SK-N-SH (cell line): ENCODE data around the gene ZP4.
"Not testable (repeated sequence)": the region's sequence is repeated elsewhere in the genome, so short reads cannot be mapped to it uniquely, and the experiment has no call there.

Experiments used
- ELF1 ChIP-seq: IDR thresholded peaks from 2 replicates; pipeline ENCODE4 v1.4.0; 2012
- EP300 ChIP-seq, 2 experiments: IDR thresholded peaks; 2 replicates each; pipeline versions ENCODE4 v1.4.0 to v1.6.1; 2012; ENCODE audit warnings: borderline replicate concordance in 1 of 2, low read depth in 1 of 2, low read length in 1 of 2
- GABPA ChIP-seq: IDR thresholded peaks from 2 replicates; pipeline ENCODE4 v1.4.0; 2012; ENCODE audit warnings: low read depth, mild to moderate bottlenecking
- MAX ChIP-seq: IDR thresholded peaks from 2 replicates; pipeline ENCODE4 v1.4.0; 2012; ENCODE audit warnings: low read depth
- POLR2AphosphoS5 ChIP-seq: IDR thresholded peaks from 2 replicates; pipeline ENCODE4 v1.6.1; 2012; ENCODE audit warnings: low read depth, low read length
- SIN3A ChIP-seq: IDR thresholded peaks from 2 replicates; pipeline ENCODE4 v1.6.1; 2012; ENCODE audit warnings: low read depth, mild to moderate bottlenecking, low read length, moderate library complexity, borderline replicate concordance
- TF ChIP-seq, protein P1 (sequence below): fragments of 200-600 bp; sonication (generic); IDR thresholded peaks from 2 replicates; pipeline ENCODE4 v1.6.1; 2017; ENCODE audit warnings: antibody characterized with exemption, mild to moderate bottlenecking, moderate library complexity
- TF ChIP-seq, protein P2 (sequence below): IDR thresholded peaks from 2 replicates; pipeline ENCODE4 v1.4.0; 2012; ENCODE audit warnings: low read depth, borderline replicate concordance
- TF ChIP-seq, protein P3 (sequence below): IDR thresholded peaks from 2 replicates; pipeline ENCODE4 v1.6.1; 2012; ENCODE audit warnings: mild to moderate bottlenecking, low read depth, low read length, moderate library complexity

GRCh38 chr1:237843516-237843915 is 47.2 kb downstream of the ZP4 start:
- TF ChIP-seq, protein P1, sequence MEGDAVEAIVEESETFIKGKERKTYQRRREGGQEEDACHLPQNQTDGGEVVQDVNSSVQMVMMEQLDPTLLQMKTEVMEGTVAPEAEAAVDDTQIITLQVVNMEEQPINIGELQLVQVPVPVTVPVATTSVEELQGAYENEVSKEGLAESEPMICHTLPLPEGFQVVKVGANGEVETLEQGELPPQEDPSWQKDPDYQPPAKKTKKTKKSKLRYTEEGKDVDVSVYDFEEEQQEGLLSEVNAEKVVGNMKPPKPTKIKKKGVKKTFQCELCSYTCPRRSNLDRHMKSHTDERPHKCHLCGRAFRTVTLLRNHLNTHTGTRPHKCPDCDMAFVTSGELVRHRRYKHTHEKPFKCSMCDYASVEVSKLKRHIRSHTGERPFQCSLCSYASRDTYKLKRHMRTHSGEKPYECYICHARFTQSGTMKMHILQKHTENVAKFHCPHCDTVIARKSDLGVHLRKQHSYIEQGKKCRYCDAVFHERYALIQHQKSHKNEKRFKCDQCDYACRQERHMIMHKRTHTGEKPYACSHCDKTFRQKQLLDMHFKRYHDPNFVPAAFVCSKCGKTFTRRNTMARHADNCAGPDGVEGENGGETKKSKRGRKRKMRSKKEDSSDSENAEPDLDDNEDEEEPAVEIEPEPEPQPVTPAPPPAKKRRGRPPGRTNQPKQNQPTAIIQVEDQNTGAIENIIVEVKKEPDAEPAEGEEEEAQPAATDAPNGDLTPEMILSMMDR = not testable (repeated sequence)
- not testable (repeated sequence) for TF ChIP-seq MAX; ELF1; EP300 (IDR thresholded peaks at IDR 0.05; ENCODE audit: borderline replicate concordance in 1 of 2, low read depth in 1 of 2, low read length in 1 of 2); POLR2AphosphoS5; GABPA; SIN3A
- TF ChIP-seq, protein P2, sequence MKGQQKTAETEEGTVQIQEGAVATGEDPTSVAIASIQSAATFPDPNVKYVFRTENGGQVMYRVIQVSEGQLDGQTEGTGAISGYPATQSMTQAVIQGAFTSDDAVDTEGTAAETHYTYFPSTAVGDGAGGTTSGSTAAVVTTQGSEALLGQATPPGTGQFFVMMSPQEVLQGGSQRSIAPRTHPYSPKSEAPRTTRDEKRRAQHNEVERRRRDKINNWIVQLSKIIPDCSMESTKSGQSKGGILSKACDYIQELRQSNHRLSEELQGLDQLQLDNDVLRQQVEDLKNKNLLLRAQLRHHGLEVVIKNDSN = not testable (repeated sequence)
- TF ChIP-seq, protein P3, sequence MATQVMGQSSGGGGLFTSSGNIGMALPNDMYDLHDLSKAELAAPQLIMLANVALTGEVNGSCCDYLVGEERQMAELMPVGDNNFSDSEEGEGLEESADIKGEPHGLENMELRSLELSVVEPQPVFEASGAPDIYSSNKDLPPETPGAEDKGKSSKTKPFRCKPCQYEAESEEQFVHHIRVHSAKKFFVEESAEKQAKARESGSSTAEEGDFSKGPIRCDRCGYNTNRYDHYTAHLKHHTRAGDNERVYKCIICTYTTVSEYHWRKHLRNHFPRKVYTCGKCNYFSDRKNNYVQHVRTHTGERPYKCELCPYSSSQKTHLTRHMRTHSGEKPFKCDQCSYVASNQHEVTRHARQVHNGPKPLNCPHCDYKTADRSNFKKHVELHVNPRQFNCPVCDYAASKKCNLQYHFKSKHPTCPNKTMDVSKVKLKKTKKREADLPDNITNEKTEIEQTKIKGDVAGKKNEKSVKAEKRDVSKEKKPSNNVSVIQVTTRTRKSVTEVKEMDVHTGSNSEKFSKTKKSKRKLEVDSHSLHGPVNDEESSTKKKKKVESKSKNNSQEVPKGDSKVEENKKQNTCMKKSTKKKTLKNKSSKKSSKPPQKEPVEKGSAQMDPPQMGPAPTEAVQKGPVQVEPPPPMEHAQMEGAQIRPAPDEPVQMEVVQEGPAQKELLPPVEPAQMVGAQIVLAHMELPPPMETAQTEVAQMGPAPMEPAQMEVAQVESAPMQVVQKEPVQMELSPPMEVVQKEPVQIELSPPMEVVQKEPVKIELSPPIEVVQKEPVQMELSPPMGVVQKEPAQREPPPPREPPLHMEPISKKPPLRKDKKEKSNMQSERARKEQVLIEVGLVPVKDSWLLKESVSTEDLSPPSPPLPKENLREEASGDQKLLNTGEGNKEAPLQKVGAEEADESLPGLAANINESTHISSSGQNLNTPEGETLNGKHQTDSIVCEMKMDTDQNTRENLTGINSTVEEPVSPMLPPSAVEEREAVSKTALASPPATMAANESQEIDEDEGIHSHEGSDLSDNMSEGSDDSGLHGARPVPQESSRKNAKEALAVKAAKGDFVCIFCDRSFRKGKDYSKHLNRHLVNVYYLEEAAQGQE = not testable (repeated sequence)
